Measurements from ENCODE around the gene HERC4.
A peak's percentile ranks its signal among the peaks of the same experiment; 100 is the strongest.
"Not testable (repeated sequence)": the region's sequence is repeated elsewhere in the genome, so short reads cannot be mapped to it uniquely, and the experiment has no call there.

The HERC4 gene

DNA sequence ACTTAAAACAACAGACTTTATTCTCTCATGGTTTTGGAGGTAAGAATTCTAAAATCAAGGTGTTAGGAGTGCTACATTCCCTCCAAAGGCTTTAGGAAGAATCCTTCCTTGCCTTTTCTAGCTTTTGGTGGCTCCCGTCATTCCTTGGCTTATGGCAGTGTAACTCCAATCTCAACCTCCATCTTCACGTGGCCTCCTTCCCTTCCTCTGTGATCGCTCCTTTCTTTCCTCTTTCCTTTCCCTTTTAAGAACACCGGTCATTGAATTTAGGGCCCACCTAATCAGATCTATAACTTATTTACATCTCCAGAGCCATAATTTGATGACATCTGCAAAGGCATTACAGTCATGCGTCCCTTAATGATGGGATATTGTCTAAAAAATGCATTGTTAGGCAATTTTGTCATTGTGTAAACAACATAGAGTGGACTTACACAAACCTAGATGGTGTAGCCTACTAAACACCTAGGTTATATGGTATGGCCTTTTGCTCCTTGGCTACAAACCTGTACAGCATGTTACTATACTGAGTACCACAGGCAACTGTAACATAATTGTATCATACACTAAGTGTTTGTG is 5.9 kb upstream of the HERC4 start:
- no peaks in the 10 kb centered on the region for H3K27me3 Mint-ChIP-seq
- no peak overlapping the region for H3K4me3 Mint-ChIP-seq
- no peak overlapping the region for H3K27ac Mint-ChIP-seq
- no peaks in the 10 kb centered on the region for H3K4me1 Mint-ChIP-seq
- H3K36me3 Mint-ChIP-seq: no peaks in the 10 kb centered on the region
- no peaks in the 10 kb centered on the region for H3K9me3 Mint-ChIP-seq

DNA sequence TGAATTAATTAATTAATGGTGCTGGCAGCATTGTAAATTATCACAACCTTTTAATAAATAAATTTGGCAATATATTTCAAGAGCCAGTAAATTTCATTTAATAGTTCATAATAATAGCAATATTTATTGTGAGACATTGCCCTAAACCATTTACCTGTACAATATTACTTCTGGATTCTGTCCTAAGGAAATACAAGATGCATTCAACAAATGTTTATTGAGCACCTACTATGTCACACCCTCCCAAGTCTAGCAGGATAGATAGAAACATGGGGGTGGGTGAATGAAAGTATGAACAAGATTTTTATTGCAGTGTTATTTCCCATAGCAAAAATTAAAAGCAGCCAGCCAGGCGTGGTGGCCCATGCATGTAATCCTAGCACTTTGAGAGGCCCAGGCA is 4.4 kb upstream of the HERC4 start:
- H3K4me3 Mint-ChIP-seq: no peak overlapping the region
- H3K9me3 Mint-ChIP-seq: no peaks in the 10 kb centered on the region
- no peak overlapping the region for H3K27ac Mint-ChIP-seq
- H3K4me1 Mint-ChIP-seq: peaks cover 5% of the 10 kb centered on the region
- no peaks in the 10 kb centered on the region for H3K36me3 Mint-ChIP-seq
- H3K27me3 Mint-ChIP-seq: no peaks in the 10 kb centered on the region

DNA sequence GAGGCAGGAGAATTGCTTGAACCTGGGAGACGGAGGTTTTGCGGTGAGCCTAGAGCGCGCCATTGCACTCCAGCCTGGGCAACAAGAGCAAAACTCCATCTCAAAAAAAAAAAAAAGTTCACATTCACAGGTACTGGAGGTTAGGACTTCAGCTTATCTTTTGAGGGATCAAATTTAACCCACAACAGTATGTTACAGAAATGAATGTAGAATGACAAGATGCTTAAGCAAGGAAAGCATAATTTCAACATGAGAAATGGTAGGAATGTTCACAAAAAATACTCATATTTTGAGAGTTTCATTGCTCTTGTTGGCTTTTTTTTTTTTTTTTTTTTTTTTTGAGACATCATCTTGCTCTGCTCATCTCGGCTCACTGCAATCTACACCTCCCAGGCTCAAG is 1.9 kb upstream of the HERC4 start:
- H3K9me3 Mint-ChIP-seq: no peaks in the 10 kb centered on the region
- H3K27ac Mint-ChIP-seq: no peak overlapping the region
- no peak overlapping the region for H3K4me3 Mint-ChIP-seq
- peaks cover 2% of the 10 kb centered on the region for H3K36me3 Mint-ChIP-seq
- H3K27me3 Mint-ChIP-seq: no peaks in the 10 kb centered on the region
- H3K4me1 Mint-ChIP-seq: peaks cover 24% of the 10 kb centered on the region

DNA sequence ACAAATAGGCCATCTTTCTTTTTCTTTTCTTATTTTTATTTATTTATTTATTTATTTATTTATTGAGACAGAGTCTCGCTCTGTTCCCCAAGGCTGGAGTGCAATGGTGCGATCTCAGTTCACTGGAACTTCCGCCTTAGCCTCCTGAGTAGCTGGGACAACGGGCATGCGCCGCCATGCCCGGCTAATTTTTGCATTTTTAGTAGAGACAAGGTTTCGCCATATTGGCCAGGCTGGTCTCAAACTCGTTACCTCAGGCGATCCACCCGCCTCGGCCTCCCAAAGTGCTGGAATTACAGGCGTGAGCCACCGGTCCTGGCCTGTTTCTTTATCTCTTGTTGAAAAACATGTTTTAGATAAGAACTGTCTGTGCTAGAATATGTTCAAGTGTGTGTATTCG is 998 bp upstream of the HERC4 start:
- Mint-ChIP-seq H3K4me3 (peak overlapping the region; percentile 42), H3K4me1 (peaks cover 33% of the 10 kb centered on the region)
- not testable (repeated sequence) for H3K36me3 Mint-ChIP-seq, H3K9me3 Mint-ChIP-seq, H3K27ac Mint-ChIP-seq, H3K27me3 Mint-ChIP-seq

DNA sequence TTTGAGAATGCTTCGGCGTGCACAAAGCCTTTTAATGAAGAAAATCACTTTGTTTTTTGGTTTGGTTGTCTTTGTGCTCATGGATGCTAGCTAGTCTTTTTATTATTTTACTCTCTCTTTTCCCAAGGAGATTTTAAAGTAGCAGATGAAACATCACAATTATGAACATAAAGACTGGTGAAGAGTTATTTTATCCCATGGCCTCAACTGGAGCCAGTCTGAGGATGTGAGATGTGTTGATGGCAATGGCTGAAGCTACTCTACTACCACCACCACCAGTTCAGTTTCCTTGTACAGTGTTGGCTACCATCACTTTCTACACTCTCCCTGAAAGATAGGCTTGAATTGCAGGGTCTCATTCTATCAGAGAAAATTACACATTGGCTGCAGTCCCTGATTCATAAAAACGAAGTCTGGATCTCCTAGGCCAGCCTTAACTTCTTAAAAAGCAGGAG is 494 bp upstream of the HERC4 start:
- no peaks in the 10 kb centered on the region for H3K27me3 Mint-ChIP-seq
- H3K27ac Mint-ChIP-seq: peak overlapping the region; percentile 76
- peak overlapping the region; percentile 97 for H3K4me3 Mint-ChIP-seq
- peaks cover 8% of the 10 kb centered on the region for H3K36me3 Mint-ChIP-seq
- peaks cover 38% of the 10 kb centered on the region for H3K4me1 Mint-ChIP-seq
- no peaks in the 10 kb centered on the region for H3K9me3 Mint-ChIP-seq

DNA sequence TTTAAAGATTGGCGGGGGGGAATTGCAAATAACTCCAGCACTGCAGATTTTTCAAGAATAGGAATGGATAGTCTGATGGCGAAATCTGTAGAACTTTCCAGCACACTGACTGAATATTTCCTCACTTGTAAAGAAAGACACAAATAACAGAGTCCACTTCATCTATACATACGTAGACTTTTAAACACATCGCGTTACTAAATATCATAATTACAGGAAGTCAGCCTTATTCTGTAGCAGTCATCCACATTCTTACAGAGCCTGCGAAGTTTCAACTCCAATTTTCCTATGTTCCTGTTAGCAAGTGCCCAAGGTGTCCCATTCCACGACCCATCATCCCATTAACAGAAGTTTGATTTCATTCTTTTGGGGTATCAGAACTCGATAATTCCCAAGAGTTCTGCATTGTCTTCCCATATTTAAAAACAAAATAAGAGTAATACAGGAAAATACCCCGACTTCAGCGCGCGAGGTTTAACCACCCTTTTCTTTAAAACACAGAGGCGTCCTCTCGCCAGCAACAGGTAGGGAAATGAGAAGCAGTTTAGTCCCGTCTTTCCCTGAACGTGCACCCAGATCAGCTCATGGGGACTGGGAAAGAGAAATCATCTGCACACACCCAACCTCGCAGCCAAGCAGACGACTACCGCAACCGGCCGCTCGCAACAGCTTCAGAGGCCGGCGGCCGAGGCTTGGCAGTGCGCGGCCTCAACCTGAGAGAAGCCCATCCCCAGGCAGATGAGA is 880 bp downstream of the HERC4 start:
- H3K9me3 Mint-ChIP-seq: no peaks in the 10 kb centered on the region
- H3K27ac Mint-ChIP-seq: peak overlapping the region; percentile 91
- H3K4me3 Mint-ChIP-seq: peak overlapping the region; percentile 97
- H3K27me3 Mint-ChIP-seq: no peaks in the 10 kb centered on the region
- H3K36me3 Mint-ChIP-seq: peaks cover 8% of the 10 kb centered on the region
- H3K4me1 Mint-ChIP-seq: peaks cover 47% of the 10 kb centered on the region

DNA sequence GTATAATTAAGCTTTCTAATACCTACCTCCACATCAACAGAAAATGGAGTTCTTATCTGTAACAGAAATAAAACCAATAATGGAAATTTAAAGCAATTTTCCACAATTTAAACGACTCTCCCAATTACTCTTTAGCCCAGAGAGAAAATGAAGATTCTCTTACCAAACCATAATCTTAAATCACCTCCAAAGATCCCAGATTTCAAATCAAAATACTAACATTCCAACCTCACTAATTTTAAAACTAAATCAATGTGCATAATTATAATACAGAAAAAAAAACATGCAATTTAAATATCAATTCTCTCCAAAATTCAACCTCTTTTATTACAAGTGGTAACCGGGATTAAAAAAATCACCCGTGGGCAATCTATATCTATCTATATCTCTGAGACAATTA is 1.5 kb downstream of the HERC4 start:
- Mint-ChIP-seq H3K4me3 (peak overlapping the region; percentile 97), H3K36me3 (peaks cover 8% of the 10 kb centered on the region), H3K9me3 (no peaks in the 10 kb centered on the region), H3K27me3 (no peaks in the 10 kb centered on the region), H3K27ac (peak overlapping the region; percentile 91), H3K4me1 (peaks cover 50% of the 10 kb centered on the region)

DNA sequence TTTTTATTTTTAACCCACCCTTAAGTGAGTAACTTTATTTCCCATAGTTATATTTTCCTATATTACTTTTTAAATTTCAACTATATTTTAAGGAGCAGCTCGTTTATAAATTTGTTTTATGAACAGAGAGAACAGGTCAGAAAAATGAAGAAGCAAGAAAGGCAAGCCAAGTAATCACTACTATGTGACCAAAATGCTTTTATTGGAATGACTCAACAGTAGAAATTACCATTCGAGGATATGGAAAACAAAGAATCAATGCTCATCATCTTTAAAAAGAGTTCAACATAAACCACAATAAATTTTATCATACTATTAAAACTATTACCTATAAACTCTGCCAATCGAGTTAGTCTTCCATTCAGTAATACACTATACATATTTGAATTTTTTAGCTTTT is 7.6 kb downstream of the HERC4 start:
- H3K36me3 Mint-ChIP-seq: peaks cover 21% of the 10 kb centered on the region
- no peak overlapping the region for H3K4me3 Mint-ChIP-seq
- H3K27me3 Mint-ChIP-seq: no peaks in the 10 kb centered on the region
- no peak overlapping the region for H3K27ac Mint-ChIP-seq
- peaks cover 54% of the 10 kb centered on the region for H3K4me1 Mint-ChIP-seq
- no peaks in the 10 kb centered on the region for H3K9me3 Mint-ChIP-seq

DNA sequence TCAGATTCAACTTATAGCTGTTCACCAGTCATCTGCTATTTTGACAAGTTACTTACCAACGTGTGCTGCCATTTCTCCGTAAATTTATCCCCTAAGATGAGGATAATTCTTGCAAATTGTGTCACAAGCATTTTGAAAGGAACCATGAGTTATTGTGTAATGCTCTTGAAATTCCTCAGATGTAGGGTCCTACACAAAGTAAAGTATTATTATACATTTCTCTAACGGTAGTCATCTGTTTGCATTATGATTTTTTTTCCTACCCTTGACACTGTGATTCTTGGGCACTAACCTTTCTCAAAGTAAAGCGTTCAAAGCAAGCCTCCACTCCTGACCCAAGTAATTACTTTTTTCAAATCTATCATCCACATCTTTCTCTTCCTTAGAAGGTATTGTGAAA is 8.1 kb downstream of the HERC4 start:
- H3K4me1 Mint-ChIP-seq: peaks cover 50% of the 10 kb centered on the region
- H3K9me3 Mint-ChIP-seq: no peaks in the 10 kb centered on the region
- H3K36me3 Mint-ChIP-seq: peaks cover 24% of the 10 kb centered on the region
- no peaks in the 10 kb centered on the region for H3K27me3 Mint-ChIP-seq
- no peak overlapping the region for H3K27ac Mint-ChIP-seq
- H3K4me3 Mint-ChIP-seq: no peak overlapping the region

DNA sequence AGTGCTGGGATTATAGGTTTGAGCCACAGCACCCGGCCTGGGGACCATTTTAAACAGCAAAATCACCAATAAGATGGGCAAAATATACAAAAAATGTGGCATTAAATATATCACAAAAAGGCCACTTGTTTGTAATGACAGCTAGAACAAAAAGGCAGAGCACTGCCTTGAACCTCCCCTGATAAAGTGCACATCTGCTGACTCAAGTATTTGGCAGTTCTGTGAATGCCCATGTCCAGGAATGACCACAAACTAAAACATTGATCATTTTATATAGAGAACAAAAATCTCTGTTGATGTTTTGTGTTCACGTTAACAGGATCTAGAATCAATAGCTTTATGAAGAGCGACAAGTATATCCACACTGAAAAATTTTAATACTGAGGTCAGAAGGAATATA is 21.5 kb downstream of the HERC4 start:
- Mint-ChIP-seq H3K36me3 (peaks cover 9% of the 10 kb centered on the region), H3K4me3 (no peak overlapping the region), H3K4me1 (peaks cover 58% of the 10 kb centered on the region), H3K9me3 (no peaks in the 10 kb centered on the region), H3K27me3 (no peaks in the 10 kb centered on the region), H3K27ac (no peak overlapping the region)

DNA sequence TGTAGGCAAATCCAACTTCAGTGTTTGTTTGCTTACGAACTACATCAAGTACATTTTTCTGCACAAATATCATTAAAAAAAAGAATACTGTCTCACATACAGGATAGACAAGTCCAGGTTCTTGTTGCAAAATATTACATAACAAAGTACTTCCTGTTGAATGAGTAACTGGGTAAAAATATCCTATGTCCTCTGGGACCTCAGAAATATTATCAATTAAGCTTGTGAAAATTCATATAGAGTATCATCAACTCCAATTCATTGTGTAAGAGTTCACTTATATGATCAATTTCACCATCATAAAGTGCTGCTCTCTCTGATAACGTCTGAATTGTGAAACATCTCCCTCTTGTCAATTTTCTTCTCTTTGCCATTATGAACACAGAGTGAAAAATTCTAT is 22.6 kb downstream of the HERC4 start:
- Mint-ChIP-seq H3K4me3 (no peak overlapping the region), H3K9me3 (no peaks in the 10 kb centered on the region), H3K27me3 (no peaks in the 10 kb centered on the region), H3K27ac (no peak overlapping the region), H3K4me1 (peaks cover 63% of the 10 kb centered on the region), H3K36me3 (peaks cover 6% of the 10 kb centered on the region)

DNA sequence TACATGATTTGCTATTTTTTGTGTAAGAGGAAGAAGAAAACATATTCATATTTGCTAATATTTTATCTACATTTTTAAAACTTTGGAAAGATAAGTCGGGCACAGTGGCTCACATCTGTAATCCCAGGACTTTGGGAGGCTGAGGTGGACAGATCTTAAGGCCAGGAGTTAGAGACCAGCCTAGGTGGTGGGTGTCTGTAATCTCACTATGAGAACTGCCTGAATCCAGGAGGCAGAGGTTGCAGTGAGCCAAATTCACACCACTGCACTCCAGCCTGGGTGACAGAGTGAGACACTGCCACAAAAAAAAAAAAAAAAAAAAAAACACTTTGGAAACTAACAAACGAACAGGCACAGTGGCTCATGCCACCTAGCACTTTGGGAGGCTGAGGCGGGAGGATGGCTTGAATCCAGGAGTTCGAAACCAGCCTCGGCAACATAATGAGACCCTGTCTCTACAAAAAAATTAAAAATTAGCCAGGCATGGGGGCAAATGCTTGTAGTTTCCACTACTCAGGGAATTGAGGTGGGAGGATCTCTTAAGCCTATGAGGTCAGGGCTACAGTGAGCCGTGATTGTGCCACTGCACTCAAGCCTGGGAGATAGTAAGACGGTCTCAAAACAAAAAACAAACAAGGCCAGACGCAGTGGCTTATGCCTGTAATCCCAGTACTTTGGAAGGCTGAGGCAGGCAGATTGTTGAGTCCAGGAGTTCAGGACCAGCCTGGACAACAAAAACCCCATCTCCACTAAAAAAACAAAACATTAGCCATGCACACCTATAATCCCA is 25.6 kb downstream of the HERC4 start:
- H3K27ac Mint-ChIP-seq: no peak overlapping the region
- H3K27me3 Mint-ChIP-seq: no peaks in the 10 kb centered on the region
- H3K4me1 Mint-ChIP-seq: peaks cover 77% of the 10 kb centered on the region
- H3K36me3 Mint-ChIP-seq: peaks cover 5% of the 10 kb centered on the region
- H3K9me3 Mint-ChIP-seq: no peaks in the 10 kb centered on the region
- H3K4me3 Mint-ChIP-seq: no peak overlapping the region

DNA sequence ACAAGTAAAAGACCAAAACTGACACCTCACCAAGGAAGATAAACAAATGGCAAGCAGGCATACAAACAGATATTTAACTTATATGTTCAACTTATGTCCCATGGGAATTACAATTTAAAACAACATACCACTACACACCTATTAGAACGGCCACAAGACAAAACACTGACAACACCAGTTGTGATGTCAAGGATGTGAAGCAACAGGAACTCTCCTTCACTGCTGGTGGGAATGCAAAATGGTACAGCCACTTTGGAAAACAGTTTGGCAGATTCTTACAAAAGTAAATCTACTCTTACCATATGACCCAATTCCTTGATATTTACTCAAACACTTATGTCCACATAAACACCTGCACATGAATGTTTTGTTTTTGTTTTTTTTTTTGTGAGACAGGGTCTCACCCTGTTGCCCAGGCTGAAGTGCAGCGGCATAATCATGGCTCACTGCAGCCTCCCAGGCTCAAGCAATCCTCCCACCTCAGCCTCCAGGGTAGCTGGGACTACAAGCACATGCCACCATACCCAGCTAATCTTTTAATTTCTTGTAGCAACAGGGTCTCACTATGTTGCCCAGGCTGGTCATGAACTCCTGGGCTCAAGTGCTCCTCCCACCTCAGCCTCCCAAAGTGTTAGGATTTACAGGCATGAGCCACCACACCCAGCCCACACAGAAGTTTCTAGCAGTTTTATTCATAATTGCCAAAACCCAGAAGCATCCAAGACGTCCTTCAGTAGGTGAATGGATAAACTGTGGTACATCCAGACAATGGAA is 27.3 kb downstream of the HERC4 start:
- no peak overlapping the region for H3K4me3 Mint-ChIP-seq
- no peaks in the 10 kb centered on the region for H3K27me3 Mint-ChIP-seq
- H3K9me3 Mint-ChIP-seq: no peaks in the 10 kb centered on the region
- H3K36me3 Mint-ChIP-seq: peaks cover 7% of the 10 kb centered on the region
- H3K4me1 Mint-ChIP-seq: peaks cover 74% of the 10 kb centered on the region
- no peak overlapping the region for H3K27ac Mint-ChIP-seq

DNA sequence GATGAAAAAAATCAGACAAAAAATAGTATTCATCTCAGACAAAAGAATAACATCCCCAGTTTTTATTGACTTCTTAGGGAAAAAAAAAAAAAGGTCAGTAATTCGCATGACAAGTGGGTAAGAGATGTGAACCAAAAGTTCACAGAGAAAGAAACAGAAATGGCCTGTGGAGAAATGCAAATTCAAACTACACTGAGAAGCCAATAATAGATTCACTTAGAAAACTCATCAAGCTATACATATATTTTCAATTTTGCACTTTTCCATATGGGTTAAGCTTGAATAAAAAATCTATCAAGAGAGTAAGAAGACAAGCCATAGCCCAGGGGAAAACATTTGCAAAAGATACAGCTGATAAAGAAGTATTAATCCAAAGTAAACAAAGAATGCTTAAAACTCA is 28.0 kb downstream of the HERC4 start:
- Mint-ChIP-seq H3K9me3 (no peaks in the 10 kb centered on the region), H3K4me3 (no peak overlapping the region), H3K27me3 (no peaks in the 10 kb centered on the region), H3K36me3 (peaks cover 7% of the 10 kb centered on the region), H3K27ac (no peak overlapping the region), H3K4me1 (peaks cover 73% of the 10 kb centered on the region)

DNA sequence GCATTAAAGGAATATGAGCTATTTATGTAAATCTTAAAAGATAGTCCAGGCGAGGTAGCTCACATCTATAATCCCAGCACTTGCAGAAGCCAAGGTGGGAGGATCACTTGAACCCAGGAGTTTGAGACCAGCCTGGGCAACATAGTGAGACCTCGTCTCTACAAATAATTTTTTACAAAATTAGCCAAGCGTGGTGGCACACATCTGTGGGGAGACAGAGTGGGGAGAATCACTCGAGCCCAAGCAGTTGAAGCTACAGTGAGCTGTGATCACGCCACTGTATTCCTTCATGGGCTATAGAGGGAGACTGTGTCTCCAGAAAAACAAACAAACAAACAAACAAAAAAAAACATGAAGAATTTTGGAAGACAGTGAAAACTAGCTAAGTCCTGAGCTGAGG is 28.4 kb downstream of the HERC4 start:
- peaks cover 68% of the 10 kb centered on the region for H3K4me1 Mint-ChIP-seq
- no peak overlapping the region for H3K4me3 Mint-ChIP-seq
- no peaks in the 10 kb centered on the region for H3K27me3 Mint-ChIP-seq
- H3K27ac Mint-ChIP-seq: no peak overlapping the region
- peaks cover 7% of the 10 kb centered on the region for H3K36me3 Mint-ChIP-seq
- H3K9me3 Mint-ChIP-seq: no peaks in the 10 kb centered on the region

Measured in activated naive CD4-positive, alpha-beta T cell treated with anti-CD3 and anti-CD28 coated beads, Interleukin-2, amount 50 U/mL, for 24 hours (primary cell).